HepG2 (cell line): Measurements from ENCODE around the gene FUCA1. TPM values are rescaled to one million over a fixed set of nuclear protein-coding genes. Genes with fewer than 3 reads are reported as not detected.

ENCODE experiments used
- ATAC-seq: fragments of 200-7000 bp; cut with Tn5 transposase; 3 replicates; pipeline ENCODE4 v1.9.1; 2020; ENCODE audit warnings: mild to moderate bottlenecking, moderate library complexity
- BruUV-seq: library from RNA; stranded (reverse); fragments of 400-500 nt; replicated peaks from 2 replicates; lab custom pipeline; 2021; lab: Mats Ljungman, UMichigan
- CTCF ChIA-PET: fragments of 300-600 bp; formaldehyde crosslinking; extraction: SDS; loops from one replicate; lab custom pipeline; 2021; ENCODE audit warnings: low total read pairs, inconsistent platforms, low intra/inter-chr PET ratio; lab: Yijun Ruan, JAX
- POLR2A ChIA-PET: fragments of 350-600 bp; sonication (Branson Sonifier 250); formaldehyde crosslinking; loops from one replicate; lab custom pipeline; 2020; ENCODE audit warnings: antibody characterized with exemption, inconsistent platforms; lab: Yijun Ruan, JAX
- DNase-seq: peaks from one replicate; pipeline ENCODE4 v3.0.0-alpha.2; 2015; ENCODE audit warnings: low spot score
- FAIRE-seq: peaks from 3 replicates; lab custom pipeline; 2011; peaks lifted over from hg19 to GRCh38; lab: Jason Lieb, UNC
- H2AFZ ChIP-seq: one replicate; pipeline ENCODE4 v1.6.1; 2011; ENCODE audit warnings: low read length, inconsistent platforms
- H3K27ac ChIP-seq: fragments of 300-600 bp; 3 replicates; pipeline ENCODE4 v1.8.0; 2011; ENCODE audit warnings: mixed run types, mild to moderate bottlenecking, mixed read lengths, low read length, inconsistent platforms; ENCODE audit not compliant: insufficient read depth; ENCODE audit errors: extremely low read length
- H3K27me3 ChIP-seq, 2 experiments: fragments of 200-600 bp in 1 of 2; 2 replicates in 1 of 2; 3 replicates in 1 of 2; pipeline versions ENCODE4 v1.6.0 to v1.8.0; 2011; ENCODE audit warnings: low read length in 2 of 2, mild to moderate bottlenecking in 2 of 2, moderate library complexity in 2 of 2, inconsistent platforms in 1 of 2; ENCODE audit not compliant: insufficient read depth in 2 of 2, control insufficient read depth in 1 of 2
- H3K36me3 ChIP-seq, 2 experiments: fragments of 200-600 bp in 1 of 2; replicated peaks in 1 of 2; 2 replicates in 1 of 2; 3 replicates in 1 of 2; pipeline versions ENCODE4 v1.5.1 to v1.8.0; 2011; ENCODE audit warnings: low read length in 2 of 2, inconsistent platforms in 1 of 2; ENCODE audit not compliant: insufficient read depth in 2 of 2, control insufficient read depth in 1 of 2
- H3K4me1 ChIP-seq: 2 replicates; pipeline ENCODE4 v1.5.1; 2012; ENCODE audit warnings: low read length, inconsistent platforms; ENCODE audit not compliant: insufficient read depth
- H3K4me2 ChIP-seq: 2 replicates; pipeline ENCODE4 v1.6.0; 2011; ENCODE audit warnings: low read depth, low read length, inconsistent platforms
- H3K4me3 ChIP-seq, 3 experiments: fragments of 200-600 bp in 1 of 3; sonication (generic), shearing (Covaris generic) in 1 of 3; replicated peaks in 1 of 3; 2 replicates each; pipeline ENCODE4 v1.5.1; 2011 to 2016; ENCODE audit warnings: low read length in 3 of 3, inconsistent platforms in 2 of 3, low read depth in 2 of 3, mild to moderate bottlenecking in 2 of 3, control low read depth in 1 of 3, mixed read lengths in 1 of 3; ENCODE audit not compliant: insufficient read depth in 1 of 3
- H3K79me2 ChIP-seq: one replicate; pipeline ENCODE4 v1.6.1; 2011; ENCODE audit warnings: low read length, inconsistent platforms; ENCODE audit not compliant: insufficient read depth
- H3K9ac ChIP-seq: 2 replicates; pipeline ENCODE4 v1.6.0; 2011; ENCODE audit warnings: mild to moderate bottlenecking, low read depth, low read length, inconsistent platforms; ENCODE audit not compliant: insufficient read depth
- H3K9me3 ChIP-seq: 2 replicates; pipeline ENCODE4 v1.5.1; 2012; ENCODE audit warnings: mild to moderate bottlenecking, low read length
- H4K20me1 ChIP-seq: 2 replicates; pipeline ENCODE4 v1.6.0; 2011; ENCODE audit warnings: inconsistent platforms, mild to moderate bottlenecking, low read length, moderate library complexity; ENCODE audit not compliant: insufficient read depth
- ATF3 ChIP-seq: sonication (generic); formaldehyde crosslinking; IDR thresholded peaks from 2 replicates; pipeline ENCODE4 v1.4.0; 2020; ENCODE audit warnings: missing genetic modification reagents
- CHD4 ChIP-seq: fragments of 200-600 bp; sonication (generic); IDR thresholded peaks from 2 replicates; pipeline ENCODE4 v1.7.0; 2017; ENCODE audit warnings: mild to moderate bottlenecking, low read length, borderline replicate concordance
- NR2C2 ChIP-seq: sonication (generic); formaldehyde crosslinking; IDR thresholded peaks from 2 replicates; pipeline ENCODE4 v1.4.0; 2020; ENCODE audit warnings: missing genetic modification reagents, mild to moderate bottlenecking, moderate library complexity, borderline replicate concordance
- ZKSCAN8 ChIP-seq: IDR thresholded peaks from 2 replicates; pipeline ENCODE4 v1.6.1; 2016; ENCODE audit warnings: borderline replicate concordance, missing genetic modification reagents, missing compliant biosample characterization
- ZNF513 ChIP-seq: sonication (generic); formaldehyde crosslinking; conservative IDR thresholded peaks from 2 replicates; pipeline ENCODE4 v1.5.0; 2020; ENCODE audit warnings: missing genetic modification reagents
- ZZZ3 ChIP-seq: sonication (generic); formaldehyde crosslinking; IDR thresholded peaks from 2 replicates; pipeline ENCODE4 v1.4.0; 2020; ENCODE audit warnings: missing genetic modification reagents, mild to moderate bottlenecking, borderline replicate concordance
- WGBS: methylation state at CpG from one replicate; pipeline ENCODE4 v1.1.6; 2017; ENCODE audit warnings: low lambda C conversion rate; 5-methylcytosine and 5-hydroxymethylcytosine counted together
- in situ Hi-C: cut with HindIII; loops from 2 replicates; pipeline ENCODE4 v1.10.0; 2017; ENCODE audit warnings: low pct_unique_long_range_greater_than_20kb; ENCODE audit not compliant: extremely low pct_ligation_motif_present
- intact Hi-C: fragments of 100-400 bp; cut with micrococcal nuclease; formaldehyde crosslinking; loops from one replicate; pipeline ENCODE4 v1.10.0; 2022; ENCODE audit not compliant: unreplicated experiment
- polyA plus RNA-seq, 8 experiments: library from polyadenylated mRNA; depleted of rRNA in 3 of 8; stranded (reverse) in 7 of 8; unstranded in 1 of 8; fragments of >200 nt; fragmentation: Illumina TruSeq in 4 of 8; extraction: Trizol in 4 of 8; gene quantifications; 2 replicates each; pipeline versions ENCODE4 v1.2.1 to v1.2.3, GENCODE V29; 2011 to 2016; ENCODE audit warnings: low read depth in 4 of 8, missing spikeins in 1 of 8, mixed read lengths in 1 of 8; ENCODE audit not compliant: insufficient read depth in 1 of 8
- total RNA-seq, 5 experiments: library from RNA; depleted of rRNA; stranded (reverse); fragments of >200 nt; fragmentation: Illumina TruSeq; extraction: Trizol; gene quantifications; 2 replicates each; pipeline ENCODE4 v1.2.3, GENCODE V29; 2016; ENCODE audit warnings: low read depth in 1 of 5

The FUCA1 gene
- total and polyA plus RNA-seq, 2 of the 13 experiments (the other 11 are each of a cell fraction or from before 2014, with no cell fraction given), result 32.7 to 33.6 TPM

GRCh38 chr1:23903754-23904153 lies 35.7 kb upstream of the FUCA1 start:
- ChIA-PET POLR2A (interaction anchor here (0.8 kb wide), 1 partner anchor 126 kb away, joined by 3 read pairs; the partner anchor contains the start of gene PITHD1), CTCF (no interaction called here)
- intact Hi-C loops, result no loop called here
- Histone ChIP-seq H3K4me2 (no peak overlapping the region), H3K4me1 (peaks cover 4% of the 10 kb centered on the region), H3K4me3 (no peak overlapping the region), H2AFZ (no peak overlapping the region)
- no TSS peak for BruUV-seq
- TF ChIP-seq ZZZ3 (CRISPR knock-in tag) (no peak), CHD4 (no peak), ZKSCAN8 (CRISPR knock-in tag) (no peak), NR2C2 (CRISPR knock-in tag) (no peak), ATF3 (CRISPR knock-in tag) (no peak), ZNF513 (CRISPR knock-in tag) (no peak)
- TF ChIP-seq, all 625 proteins: peak for 0
- H3K9me3 ChIP-seq, result no peaks in the 10 kb centered on the region
- FAIRE-seq (no peak), DNase-seq (no peak), ATAC-seq (no peak)
- H4K20me1 ChIP-seq, result no peaks in the 10 kb centered on the region
- H3K79me2 ChIP-seq, result no peaks in the 10 kb centered on the region
- H3K9ac ChIP-seq, result no peak overlapping the region
- no peaks in the 10 kb centered on the region for H3K36me3 ChIP-seq
- 35% methylated on average over 5 of the region's 6 CpGs for WGBS
- in situ Hi-C loops, result no loop called here
- peaks cover 1 to 35% of the 10 kb centered on the region in 2 experiments; a peak in 4 of 5 replicates for H3K27me3 ChIP-seq
- no peak overlapping the region for H3K27ac ChIP-seq
